ENCODE results near the gene CCDC102B. TPM values are rescaled to one million over a fixed set of nuclear protein-coding genes. Genes with fewer than 3 reads are reported as not detected.
A peak's percentile ranks its signal among the peaks of the same experiment; 100 is the strongest.

Gene CCDC102B
- total and polyA plus RNA-seq, 2 of the 8 experiments (the other 6 are each of a cell fraction or from before 2014, with no cell fraction given): 0.80 to 1.1 TPM

DNA sequence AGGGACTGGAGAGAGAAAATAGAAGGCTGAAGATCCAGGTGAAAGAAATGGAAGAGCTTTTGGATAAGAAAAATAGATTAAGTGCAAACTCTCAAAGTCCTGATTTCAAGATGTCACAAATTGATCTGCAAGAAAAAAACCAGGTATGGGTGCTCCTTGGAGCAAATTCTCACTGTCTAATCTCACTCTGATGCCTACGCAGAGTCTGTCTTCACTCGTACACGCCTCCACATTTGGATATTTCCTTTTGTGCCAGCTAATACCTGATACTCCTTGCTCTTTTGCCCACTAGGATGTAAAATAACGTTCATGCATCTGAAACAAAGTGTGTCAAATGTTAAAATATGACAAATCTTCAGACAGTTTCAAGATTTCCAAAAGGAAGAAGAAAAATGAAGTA, 99.4 kb downstream of the CCDC102B start:
- H4K5ac ChIP-seq (ENCODE audit: insufficient read length, low read depth, low read length): no peak overlapping the region
- H3K4ac ChIP-seq (replicated peaks; ENCODE audit: insufficient read length, low read depth, low read length): no peak overlapping the region
- no peaks in the 10 kb centered on the region for H3K9me3 ChIP-seq (ENCODE audit: insufficient read depth in 2 of 2, low read depth in 1 of 2, low read length in 1 of 2)
- CTCF ChIA-PET (ENCODE audit: partially characterized antibody): interaction anchor here (0.6 kb wide), 1 partner anchor 875 kb away, joined by 4 read pairs; no protein-coding TSS in a partner anchor
- no peak overlapping the region for H2BK20ac ChIP-seq (ENCODE audit: low read length)
- H3K79me2 ChIP-seq (ENCODE audit: control insufficient read depth in 1 of 2, insufficient read depth in 2 of 2, low read length in 2 of 2): no peaks in the 10 kb centered on the region
- H2BK120ac ChIP-seq (replicated peaks; ENCODE audit: low read depth, low read length): no peak overlapping the region
- H4K8ac ChIP-seq (ENCODE audit: extremely low read depth, insufficient read depth, low read length): no peak overlapping the region
- 90% methylated on average over 4 of the region's 4 CpGs; no CpG with 5 or more reads in 1 of the 2 experiments for WGBS, 2 experiments (ENCODE audit: extremely low coverage in 1 of 2, insufficient coverage in 1 of 2, insufficient read length in 1 of 2, insufficient replicate concordance in 2 of 2, low coverage in 1 of 2, low lambda C conversion rate in 2 of 2, missing lambda C conversion rate in 1 of 2)
- H4K20me1 ChIP-seq (replicated peaks in 1 of 2; ENCODE audit: control insufficient read depth in 1 of 2, insufficient read depth in 2 of 2, low read length in 2 of 2): no peaks in the 10 kb centered on the region
- H2AK5ac ChIP-seq (ENCODE audit: low read depth, low read length): no peak overlapping the region
- no peak overlapping the region for H3K18ac ChIP-seq (ENCODE audit: extremely low read depth, low read length)
- no peak overlapping the region for H2BK5ac ChIP-seq (ENCODE audit: low read depth, low read length)
- H3K27me3 ChIP-seq (replicated peaks in 1 of 4; ENCODE audit: control insufficient read depth in 3 of 4, extremely low read depth in 1 of 4, insufficient read depth in 3 of 4, low read length in 3 of 4): peaks cover 0 to 2% (median 0%) of the 10 kb centered on the region in 4 experiments; a peak in 1 of 7 replicates
- no peak overlapping the region for H3K27ac ChIP-seq (ENCODE audit: low read depth, low read length)
- H3K36me3 ChIP-seq (ENCODE audit: control insufficient read depth in 2 of 4, insufficient read depth in 4 of 4, low read length in 3 of 4): no peaks in the 10 kb centered on the region
- FAIRE-seq (no peak), DNase-seq (ENCODE audit: low read depth in 1 of 2, low spot score in 2 of 2) (no peak)
- H3K56ac ChIP-seq (replicated peaks; ENCODE audit: insufficient read length, low read depth, low read length): no peak overlapping the region
- no peaks in the 10 kb centered on the region for H3K4me1 ChIP-seq (replicated peaks in 1 of 4; ENCODE audit: control insufficient read depth in 3 of 4, insufficient read depth in 4 of 4, low read length in 3 of 4)
- H4K91ac ChIP-seq (replicated peaks; ENCODE audit: insufficient read length, low read length): no peak overlapping the region
- H3K23me2 ChIP-seq (ENCODE audit: low read depth, low read length): no peaks in the 10 kb centered on the region
- POLR2A ChIA-PET (ENCODE audit: partially characterized antibody): no interaction called here
- peak overlapping the region; percentile 27; the same call in 1 of the 2 replicates for H2AFZ ChIP-seq (ENCODE audit: low read length)
- no peak overlapping the region for H3K23ac ChIP-seq (ENCODE audit: insufficient read length)
- no peak overlapping the region for H3K14ac ChIP-seq (ENCODE audit: insufficient read length)
- H2BK12ac ChIP-seq (ENCODE audit: low read depth, low read length): no peak overlapping the region
- no peak overlapping the region for H3K4me2 ChIP-seq (ENCODE audit: insufficient read depth in 1 of 2, low read depth in 2 of 2, low read length in 2 of 2)
- no peaks in the 10 kb centered on the region for H3K79me1 ChIP-seq (ENCODE audit: low read depth, low read length)
- TF ChIP-seq TAF7 (optimal IDR thresholded peaks at IDR 0.05; ENCODE audit: borderline replicate concordance, low read depth, low read length) (no peak), BRCA1 (IDR thresholded peaks at IDR 0.05; ENCODE audit: low read depth, low read length) (no peak), NANOG (IDR thresholded peaks at IDR 0.05; ENCODE audit: insufficient read depth, low read depth, low read length, poor library complexity, severe bottlenecking) (no peak), SIX5 (IDR thresholded peaks at IDR 0.05; ENCODE audit: low read depth, low read length) (no peak), HDAC6 (IDR thresholded peaks at IDR 0.05; ENCODE audit: low read depth, low read length) (no peak)
- TF ChIP-seq, protein P1, sequence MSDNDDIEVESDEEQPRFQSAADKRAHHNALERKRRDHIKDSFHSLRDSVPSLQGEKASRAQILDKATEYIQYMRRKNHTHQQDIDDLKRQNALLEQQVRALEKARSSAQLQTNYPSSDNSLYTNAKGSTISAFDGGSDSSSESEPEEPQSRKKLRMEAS (IDR thresholded peaks at IDR 0.05): no peak
- TF ChIP-seq, protein P2, sequence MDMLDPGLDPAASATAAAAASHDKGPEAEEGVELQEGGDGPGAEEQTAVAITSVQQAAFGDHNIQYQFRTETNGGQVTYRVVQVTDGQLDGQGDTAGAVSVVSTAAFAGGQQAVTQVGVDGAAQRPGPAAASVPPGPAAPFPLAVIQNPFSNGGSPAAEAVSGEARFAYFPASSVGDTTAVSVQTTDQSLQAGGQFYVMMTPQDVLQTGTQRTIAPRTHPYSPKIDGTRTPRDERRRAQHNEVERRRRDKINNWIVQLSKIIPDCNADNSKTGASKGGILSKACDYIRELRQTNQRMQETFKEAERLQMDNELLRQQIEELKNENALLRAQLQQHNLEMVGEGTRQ (IDR thresholded peaks at IDR 0.05; ENCODE audit: low read length): no peak
- H3K4me3 ChIP-seq (ENCODE audit: extremely low read depth in 1 of 4, insufficient read depth in 2 of 4, low read depth in 3 of 4, low read length in 4 of 4): no peak overlapping the region
- H3K9ac ChIP-seq (replicated peaks in 1 of 4; ENCODE audit: extremely low read depth in 1 of 4, low read depth in 3 of 4, low read length in 3 of 4): no peak overlapping the region
- no peak overlapping the region for H2BK15ac ChIP-seq (ENCODE audit: low read length)
